BJ (cell line): ENCODE measurements around the gene ITPK1. TPM values are rescaled to one million over a fixed set of nuclear protein-coding genes. Genes with fewer than 3 reads are reported as not detected.

Source experiments
- CTCF ChIA-PET: fragments of 350-600 bp; formaldehyde crosslinking; extraction: SDS; loops from one replicate; lab custom pipeline; 2021; ENCODE audit warnings: antibody characterized with exemption, inconsistent platforms; lab: Yijun Ruan, JAX
- POLR2A ChIA-PET: fragments of 300-600 bp; sonication (Branson Sonifier 250); formaldehyde crosslinking; extraction: SDS; loops from one replicate; lab custom pipeline; 2021; ENCODE audit warnings: antibody characterized with exemption; lab: Charles Lee
- DNase-seq: peaks from one replicate; pipeline ENCODE4 v3.0.0-alpha.2; 2011; ENCODE audit warnings: low read depth
- H3K27me3 ChIP-seq: 2 replicates; pipeline ENCODE4 v1.6.0; 2011; ENCODE audit warnings: low read length; ENCODE audit not compliant: control insufficient read depth, insufficient read depth
- H3K36me3 ChIP-seq: 2 replicates; pipeline ENCODE4 v1.5.1; 2011; ENCODE audit warnings: low read length; ENCODE audit not compliant: control insufficient read depth, insufficient read depth
- H3K4me3 ChIP-seq: 2 replicates; pipeline ENCODE4 v1.5.1; 2011; ENCODE audit warnings: low read depth, mild to moderate bottlenecking, control low read depth, low read length
- CTCF ChIP-seq: IDR thresholded peaks from 2 replicates; pipeline ENCODE4 v1.5.1; 2011; ENCODE audit warnings: low read depth, mild to moderate bottlenecking, control low read depth, inconsistent platforms, low read length, moderate library complexity; ENCODE audit not compliant: insufficient read depth
- polyA plus RNA-seq: library from polyadenylated mRNA; depleted of rRNA; stranded (reverse); fragments of >200 nt; gene quantifications from 2 replicates; pipeline ENCODE4 v1.2.3, GENCODE V29; 2011

Gene ITPK1
- polyA plus RNA-seq, 1 experiment: 49.0 TPM

DNA sequence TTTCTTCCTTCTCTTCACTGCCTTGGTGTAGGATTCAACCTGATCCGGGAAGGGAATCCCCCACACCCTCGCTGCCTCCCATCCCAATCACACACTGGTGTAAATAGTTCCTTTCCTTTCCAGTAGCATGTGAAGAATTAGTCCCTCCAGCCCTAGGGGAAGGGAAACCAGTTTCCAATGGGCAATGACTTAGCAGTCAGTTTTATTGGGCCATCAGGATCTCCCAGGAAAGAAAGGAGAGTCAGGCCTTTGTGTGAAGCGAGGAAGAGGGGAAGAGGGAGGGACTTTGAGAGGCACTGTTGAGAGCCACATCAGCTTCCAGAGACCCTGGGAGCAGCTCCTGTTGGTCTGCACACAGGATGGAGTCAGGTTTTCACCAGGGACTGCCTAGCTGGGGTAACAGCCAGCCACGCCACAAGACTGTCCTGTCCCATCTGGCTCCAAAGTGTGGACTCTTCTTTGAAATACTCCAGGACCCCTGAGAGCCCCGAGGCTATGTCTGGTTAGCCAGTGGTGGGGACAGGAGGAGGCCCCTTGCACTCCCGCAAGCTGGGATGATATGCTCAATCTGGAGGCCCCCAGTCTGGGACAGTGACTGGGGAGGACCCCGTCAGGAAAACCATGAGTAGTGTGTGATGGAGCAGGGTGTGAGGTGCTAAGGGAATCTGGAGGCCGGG is 41.1 kb upstream of the ITPK1 start:
- no peak for TF ChIP-seq CTCF
- no peaks in the 10 kb centered on the region for H3K27me3 ChIP-seq
- no peak for DNase-seq
- no peak overlapping the region for H3K4me3 ChIP-seq
- ChIA-PET CTCF (interaction anchor here (1.1 to 1.6 kb wide), 2 partner anchors 18 to 22 kb away, joined by 3 to 6 read pairs; no protein-coding TSS in a partner anchor), POLR2A (no interaction called here)
- no peaks in the 10 kb centered on the region for H3K36me3 ChIP-seq

DNA sequence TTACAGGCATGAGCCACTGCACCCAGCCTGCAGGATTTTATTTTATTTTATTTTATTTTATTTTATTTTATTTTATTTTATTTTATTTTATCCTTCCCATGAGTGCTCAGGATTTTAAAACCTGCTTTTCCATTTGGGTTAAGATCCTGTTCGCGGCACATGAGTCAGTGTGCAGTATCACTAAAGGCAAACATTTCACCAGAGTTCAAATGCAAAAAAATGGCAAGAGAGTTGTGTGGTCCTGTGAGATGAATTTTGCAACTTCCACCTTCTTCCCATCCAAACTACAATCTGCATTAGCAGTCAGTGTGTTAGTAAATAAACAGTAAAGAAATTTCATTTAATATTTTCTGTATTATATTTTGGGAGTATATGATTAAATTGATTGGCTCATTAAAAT is 39.9 kb upstream of the ITPK1 start:
- CTCF ChIA-PET: interaction anchor here (1.2 kb wide), 1 partner anchor 168 kb away, joined by 3 read pairs; no protein-coding TSS in a partner anchor
- no peak for DNase-seq

DNA sequence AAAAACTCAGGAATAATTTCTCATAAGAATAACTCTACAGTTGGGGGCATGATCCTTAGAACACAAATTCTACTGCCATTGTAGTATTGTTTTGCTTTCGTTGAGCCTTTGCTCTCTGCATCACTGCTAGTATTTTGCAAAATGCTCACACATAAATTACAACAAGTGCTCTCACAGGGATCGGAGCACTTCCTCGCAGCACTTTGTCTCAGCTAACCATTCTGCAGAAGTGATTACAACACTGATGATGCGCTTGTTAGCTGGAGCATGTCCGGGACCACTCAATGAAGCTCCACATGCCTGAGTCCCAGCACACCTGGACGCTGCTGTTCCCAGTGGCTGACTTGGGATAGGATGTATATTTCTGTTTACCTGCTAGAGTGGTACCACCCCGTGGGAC is 37.4 kb upstream of the ITPK1 start:
- CTCF ChIA-PET: interaction anchor here (1.0 kb wide), 1 partner anchor 14 kb away, joined by 3 read pairs; no protein-coding TSS in a partner anchor
- TF ChIP-seq CTCF: no peak
- no peaks in the 10 kb centered on the region; the same call in 1 of the 2 replicates for H3K27me3 ChIP-seq
- DNase-seq: no peak
- H3K4me3 ChIP-seq: no peak overlapping the region
- POLR2A ChIA-PET: no interaction called here
- no peaks in the 10 kb centered on the region for H3K36me3 ChIP-seq

More for the DNA sequence above, 39.9 kb upstream of the ITPK1 start:
- POLR2A ChIA-PET: no interaction called here
- no peaks in the 10 kb centered on the region for H3K36me3 ChIP-seq
- no peak overlapping the region for H3K4me3 ChIP-seq
- TF ChIP-seq CTCF: no peak
- no peaks in the 10 kb centered on the region; the same call in 1 of the 2 replicates for H3K27me3 ChIP-seq

- CTCF ChIA-PET: no interaction called here
- no peaks in the 10 kb centered on the region; the same call in 1 of the 2 replicates for H3K27me3 ChIP-seq
- POLR2A ChIA-PET: no interaction called here
- no peak for TF ChIP-seq CTCF
- no peak for DNase-seq
- no peak overlapping the region for H3K4me3 ChIP-seq
- no peaks in the 10 kb centered on the region for H3K36me3 ChIP-seq
These were observed 34.8 kb upstream of the ITPK1 start for GRCh38 chr14:93150227-93151208.

DNA sequence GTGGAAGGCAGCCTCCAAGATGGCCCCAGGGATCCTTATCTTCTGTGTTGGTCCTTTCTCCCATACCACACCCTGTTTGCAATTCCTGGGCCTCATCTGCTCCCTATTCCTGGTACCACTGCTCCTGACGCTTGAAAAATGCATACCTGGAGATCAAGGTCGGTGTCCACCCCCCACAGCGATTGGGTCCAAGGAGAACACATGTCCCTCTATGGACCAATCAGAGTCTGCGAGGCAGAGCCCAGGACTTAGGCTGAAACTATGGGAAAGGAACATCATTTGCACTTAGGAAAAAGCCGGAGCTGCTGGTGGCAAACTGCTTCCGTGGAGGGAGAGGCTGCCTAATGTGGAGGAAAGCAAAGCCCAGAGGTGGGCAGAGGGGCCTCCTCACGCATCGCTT is 33.3 kb upstream of the ITPK1 start:
- Histone ChIP-seq H3K4me3 (no peak overlapping the region), H3K36me3 (no peaks in the 10 kb centered on the region), H3K27me3 (no peaks in the 10 kb centered on the region; the same call in 1 of the 2 replicates)
- POLR2A ChIA-PET: no interaction called here
- TF ChIP-seq CTCF: no peak
- DNase-seq: no peak
- CTCF ChIA-PET: no interaction called here
